Upper lobe of right lung (tissue), 1 donor: ENCODE measurements around the gene ZNRD2. TPM values are rescaled to one million over a fixed set of nuclear protein-coding genes. Genes with fewer than 3 reads are reported as not detected.
A peak's percentile ranks its signal among the peaks of the same experiment; 100 is the strongest.

ENCODE experiments used
- ATAC-seq: fragments of 200-7000 bp; cut with Tn5 transposase; one replicate; pipeline ENCODE4 v1.9.1; 2020; ENCODE audit warnings: mild to moderate bottlenecking, moderate library complexity
- DNase-seq: peaks from one replicate; pipeline ENCODE4 v3.0.0-alpha.2; 2020
- H3K27ac ChIP-seq: fragments of 200-600 bp; one replicate; pipeline ENCODE4 v1.8.0; 2022
- H3K27me3 ChIP-seq: fragments of 200-600 bp; one replicate; pipeline ENCODE4 v1.8.0; 2022; ENCODE audit warnings: mild to moderate bottlenecking
- H3K36me3 ChIP-seq: fragments of 200-600 bp; one replicate; pipeline ENCODE4 v1.8.0; 2022
- H3K4me1 ChIP-seq: fragments of 200-600 bp; one replicate; pipeline ENCODE4 v1.8.0; 2022
- H3K4me3 ChIP-seq: fragments of 200-600 bp; one replicate; pipeline ENCODE4 v1.8.0; 2022; ENCODE audit warnings: mild to moderate bottlenecking
- H3K9me3 ChIP-seq: fragments of 200-600 bp; one replicate; pipeline ENCODE4 v1.8.0; 2022
- intact Hi-C: fragments of 100-400 bp; cut with DNase I; formaldehyde crosslinking; loops from one replicate; pipeline ENCODE4 v1.11.0; 2022
- total RNA-seq: library from RNA; stranded (reverse); fragmentation: NEBNext Ultra II Directional; extraction: Animal tissue kit (Norgen Biotek cat#: 25700); gene quantifications from one replicate; pipeline ENCODE4 v1.2.1, GENCODE V29; 2021
- TF ChIP-seq, protein P1 (sequence below): fragments of 200-600 bp; IDR thresholded peaks from one replicate; pipeline ENCODE4 v1.8.0; 2022; ENCODE audit warnings: antibody characterized with exemption
- donor health status: DM: no; HTN: yes; CAD: no; lungs with severe emphysema.

ZNRD2 gene
- total RNA-seq, 1 donor from 2014 or later: 24.0 TPM

DNA sequence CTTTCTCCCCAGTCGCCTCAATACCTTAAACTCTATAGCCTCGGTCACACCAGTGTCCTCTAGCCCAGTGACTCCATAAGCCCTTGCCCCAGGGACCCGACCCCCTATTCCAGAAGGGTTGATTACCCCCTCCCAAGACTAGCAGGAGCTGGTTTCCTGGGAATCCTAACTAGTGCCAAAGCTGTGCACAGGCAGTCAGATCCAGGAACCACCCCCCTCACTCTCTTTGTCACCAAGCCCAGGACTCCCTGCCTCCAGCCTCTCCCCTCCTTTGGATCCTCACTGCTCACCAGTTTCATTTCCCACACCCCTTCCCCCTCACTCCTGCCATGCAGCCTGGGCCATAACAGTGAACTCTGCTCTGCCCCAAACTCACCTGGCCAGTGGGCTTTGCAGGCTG lies 21.9 kb upstream of the ZNRD2 start:
- Histone ChIP-seq H3K4me1 (peaks cover 8% of the 10 kb centered on the region), H3K27ac (no peak overlapping the region), H3K4me3 (no peak overlapping the region), H3K9me3 (no peaks in the 10 kb centered on the region), H3K36me3 (peaks cover 6% of the 10 kb centered on the region), H3K27me3 (no peaks in the 10 kb centered on the region)
- intact Hi-C loops: no loop called here
- TF ChIP-seq, protein P1, sequence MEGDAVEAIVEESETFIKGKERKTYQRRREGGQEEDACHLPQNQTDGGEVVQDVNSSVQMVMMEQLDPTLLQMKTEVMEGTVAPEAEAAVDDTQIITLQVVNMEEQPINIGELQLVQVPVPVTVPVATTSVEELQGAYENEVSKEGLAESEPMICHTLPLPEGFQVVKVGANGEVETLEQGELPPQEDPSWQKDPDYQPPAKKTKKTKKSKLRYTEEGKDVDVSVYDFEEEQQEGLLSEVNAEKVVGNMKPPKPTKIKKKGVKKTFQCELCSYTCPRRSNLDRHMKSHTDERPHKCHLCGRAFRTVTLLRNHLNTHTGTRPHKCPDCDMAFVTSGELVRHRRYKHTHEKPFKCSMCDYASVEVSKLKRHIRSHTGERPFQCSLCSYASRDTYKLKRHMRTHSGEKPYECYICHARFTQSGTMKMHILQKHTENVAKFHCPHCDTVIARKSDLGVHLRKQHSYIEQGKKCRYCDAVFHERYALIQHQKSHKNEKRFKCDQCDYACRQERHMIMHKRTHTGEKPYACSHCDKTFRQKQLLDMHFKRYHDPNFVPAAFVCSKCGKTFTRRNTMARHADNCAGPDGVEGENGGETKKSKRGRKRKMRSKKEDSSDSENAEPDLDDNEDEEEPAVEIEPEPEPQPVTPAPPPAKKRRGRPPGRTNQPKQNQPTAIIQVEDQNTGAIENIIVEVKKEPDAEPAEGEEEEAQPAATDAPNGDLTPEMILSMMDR: no peak
- DNase-seq (no peak), ATAC-seq (no peak)

GRCh38 chr11:65549096-65549495 lies 21.2 kb upstream of the ZNRD2 start:
- Histone ChIP-seq H3K27ac (no peak overlapping the region), H3K9me3 (no peaks in the 10 kb centered on the region), H3K4me1 (peaks cover 8% of the 10 kb centered on the region), H3K27me3 (no peaks in the 10 kb centered on the region), H3K4me3 (no peak overlapping the region), H3K36me3 (peaks cover 6% of the 10 kb centered on the region)
- ATAC-seq: no peak
- intact Hi-C loops: no loop called here
- TF ChIP-seq, protein P1: no peak
- no peak for DNase-seq

GRCh38 chr11:65551572-65552387 lies 18.5 kb upstream of the ZNRD2 start:
- no peaks in the 10 kb centered on the region for H3K27me3 ChIP-seq
- H3K36me3 ChIP-seq: peaks cover 6% of the 10 kb centered on the region
- TF ChIP-seq, protein P1: peak; percentile 59
- H3K27ac ChIP-seq: peak overlapping the region; percentile 24
- no peak overlapping the region for H3K4me3 ChIP-seq
- DNase-seq (peak; percentile 88), ATAC-seq (peak; percentile 73)
- H3K9me3 ChIP-seq: no peaks in the 10 kb centered on the region
- peaks cover 20% of the 10 kb centered on the region for H3K4me1 ChIP-seq
- intact Hi-C loops: no loop called here

DNA sequence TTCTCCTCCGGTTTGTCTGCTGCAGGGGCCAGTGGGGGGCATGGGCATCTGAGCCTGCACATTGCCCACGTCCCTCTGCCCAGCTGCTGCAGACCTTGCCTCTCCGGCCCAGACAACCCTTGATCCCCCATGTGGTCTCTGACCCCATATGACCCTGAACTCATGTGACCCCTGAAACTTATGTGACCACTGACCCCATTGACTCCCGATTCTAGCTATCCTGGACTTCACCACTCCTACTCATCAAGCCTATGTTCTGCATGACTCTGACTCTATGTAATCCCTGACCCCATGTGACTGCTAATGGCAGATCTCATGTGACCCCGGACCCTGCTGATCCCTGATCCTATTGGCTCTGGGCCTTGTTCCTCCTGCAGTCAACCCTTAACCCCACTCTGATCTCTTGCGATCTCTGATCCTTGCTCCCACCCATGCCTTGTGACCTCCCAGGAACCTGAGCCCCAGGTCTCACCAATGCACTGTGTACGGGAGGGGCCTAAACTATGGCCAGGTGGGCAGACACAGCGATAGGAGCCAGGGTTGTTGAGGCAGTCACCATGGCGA lies 17.8 kb upstream of the ZNRD2 start:
- no peaks in the 10 kb centered on the region for H3K27me3 ChIP-seq
- H3K4me3 ChIP-seq: no peak overlapping the region
- H3K4me1 ChIP-seq: peaks cover 24% of the 10 kb centered on the region
- DNase-seq: no peak
- TF ChIP-seq, protein P1: no peak
- peak; percentile 54 for ATAC-seq
- peaks cover 6% of the 10 kb centered on the region for H3K36me3 ChIP-seq
- peak overlapping the region; percentile 24 for H3K27ac ChIP-seq
- intact Hi-C loops: no loop called here
- H3K9me3 ChIP-seq: no peaks in the 10 kb centered on the region

DNA sequence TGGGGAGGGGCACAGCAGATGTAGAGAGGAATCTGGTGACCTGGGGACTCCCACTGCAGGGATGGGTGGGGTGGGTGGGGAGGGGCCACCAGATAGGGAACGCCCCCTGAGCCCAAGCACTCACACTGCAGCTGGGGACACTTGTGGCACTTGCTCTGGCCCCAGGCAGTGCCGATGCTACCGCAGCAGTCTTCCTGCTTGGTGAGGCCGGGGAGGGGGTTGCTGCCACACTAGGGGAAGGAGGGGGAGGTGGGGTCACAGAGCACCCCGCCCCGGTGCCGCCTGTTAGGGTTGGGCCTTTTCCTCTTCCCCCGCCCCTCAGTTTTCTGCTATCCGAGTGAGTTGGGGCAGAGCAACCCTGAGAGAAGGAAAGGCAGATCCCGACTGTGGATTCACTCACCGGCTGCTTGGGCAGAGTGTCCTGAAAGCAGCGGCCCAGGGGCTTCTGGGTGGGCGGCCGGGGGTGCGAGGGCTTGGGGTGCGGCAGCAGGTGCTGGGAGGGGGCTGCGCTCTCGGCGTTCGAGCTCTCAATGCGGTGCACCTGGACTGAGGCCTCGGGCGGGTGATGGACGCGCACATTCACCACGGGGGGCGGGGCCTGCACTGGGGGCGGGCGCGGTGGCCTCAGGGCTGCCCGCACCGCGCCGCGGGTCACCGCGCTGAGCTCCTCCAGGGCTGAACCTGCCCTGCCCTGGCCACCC lies 16.8 kb upstream of the ZNRD2 start:
- H3K27me3 ChIP-seq: no peaks in the 10 kb centered on the region
- no peak overlapping the region for H3K27ac ChIP-seq
- peaks cover 6% of the 10 kb centered on the region for H3K36me3 ChIP-seq
- H3K4me1 ChIP-seq: peaks cover 25% of the 10 kb centered on the region
- peak; percentile 2 for ATAC-seq
- H3K4me3 ChIP-seq: no peak overlapping the region
- intact Hi-C loops: no loop called here
- TF ChIP-seq, protein P1: no peak
- DNase-seq: no peak
- H3K9me3 ChIP-seq: no peaks in the 10 kb centered on the region
